Esophagus squamous epithelium (tissue), 5 donors: Measurements from ENCODE around the gene WFDC10B. TPM values are rescaled to one million over a fixed set of nuclear protein-coding genes. Genes with fewer than 3 reads are reported as not detected.

Source experiments
- DNase-seq: peaks from one replicate; lab custom pipeline; 2025; lab: John Stamatoyannopoulos, UW
- H3K27ac ChIP-seq, 4 donors: fragments of 200-600 bp; sonication (generic); one replicate each; pipeline ENCODE4 v1.5.1; 2016 to 2019; ENCODE audit warnings: mild to moderate bottlenecking in 1 of 4
- H3K27me3 ChIP-seq, 4 donors: fragments of 200-600 bp; sonication (generic); 1 replicate in 3 of 4; 2 replicates in 1 of 4; pipeline versions ENCODE4 v1.5.1 to v1.6.0; 2017 to 2021; ENCODE audit warnings: antibody characterized with exemption in 1 of 4
- H3K36me3 ChIP-seq, 3 donors: fragments of 200-600 bp; sonication (generic); one replicate each; pipeline ENCODE4 v1.5.1; 2016 to 2019
- H3K4me1 ChIP-seq, 3 donors: fragments of 200-600 bp; sonication (generic); one replicate each; pipeline ENCODE4 v1.5.1; 2017 to 2019
- H3K4me3 ChIP-seq, 4 donors: fragments of 200-600 bp; sonication (generic); 1 replicate in 3 of 4; 2 replicates in 1 of 4; pipeline ENCODE4 v1.5.1; 2016 to 2019; ENCODE audit warnings: mild to moderate bottlenecking in 2 of 4, moderate library complexity in 1 of 4
- H3K9me3 ChIP-seq, 3 donors: fragments of 200-600 bp; sonication (generic); one replicate each; pipeline ENCODE4 v1.5.1; 2016 to 2019
- POLR2A ChIP-seq, 4 donors: fragments of 450-650 bp; IDR thresholded peaks; one replicate each; pipeline ENCODE4 v1.6.1; 2017; ENCODE audit warnings: antibody characterized with exemption in 4 of 4, mild to moderate bottlenecking in 4 of 4, moderate library complexity in 3 of 4
- WGBS, 2 donors: methylation state at CpG; one replicate each; pipeline ENCODE4 v1.1.5; 2018; 5-methylcytosine and 5-hydroxymethylcytosine counted together
- intact Hi-C: fragments of 100-400 bp; cut with DNase I; formaldehyde crosslinking; loops from one replicate; pipeline ENCODE4 v1.15.0; 2022
- total RNA-seq, 4 donors: library from RNA; depleted of rRNA; stranded (reverse); fragments of >200 nt; gene quantifications; one replicate each; pipeline ENCODE4 v1.1.0, GENCODE V29; 2016
- TF ChIP-seq, protein P1 (sequence below), 6 experiments: fragments of 450-650 bp in 4 of 6; fragments of 200-600 bp in 2 of 6; sonication (generic) in 2 of 6; IDR thresholded peaks; one replicate each; pipeline ENCODE4 v1.5.1; 2016 to 2019; ENCODE audit warnings: antibody characterized with exemption in 6 of 6, mild to moderate bottlenecking in 4 of 6, moderate library complexity in 4 of 6
- donor health status: DM: yes; HTN: yes; CAD: no.

The WFDC10B gene
- total RNA-seq, 4 donors from 2014 or later = not detected

DNA sequence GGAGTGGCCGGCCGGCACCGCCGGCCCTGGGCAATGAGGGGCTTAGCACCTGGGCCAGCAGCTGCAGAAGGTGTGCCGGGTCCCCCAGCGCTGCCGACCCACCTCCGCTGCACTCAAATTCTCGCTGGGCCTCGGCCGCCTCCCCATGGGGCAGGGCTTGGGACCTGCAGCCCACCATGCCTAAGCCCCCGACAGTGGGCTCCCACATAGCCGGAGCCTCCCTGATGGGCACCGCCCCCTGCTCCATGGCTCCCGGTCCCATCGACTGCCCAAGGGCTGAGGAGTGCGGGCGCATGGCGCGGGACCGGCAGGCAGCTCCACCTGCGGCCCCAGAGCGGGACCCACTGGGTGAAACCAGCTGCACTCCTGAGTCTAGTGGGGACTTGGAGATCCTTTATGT lies 31.2 kb upstream of the WFDC10B start:
- H3K27me3 ChIP-seq = peaks cover 0 to 20% (median 0%) of the 10 kb centered on the region in 4 donors
- no peak overlapping the region for H3K4me3 ChIP-seq
- 87% methylated on average over 9 of the region's 23 CpGs; no CpG with 5 or more reads in 1 of the 2 donors for WGBS, 2 donors
- no peaks in the 10 kb centered on the region for H3K36me3 ChIP-seq
- H3K4me1 ChIP-seq = no peaks in the 10 kb centered on the region
- intact Hi-C loops = no loop called here
- TF ChIP-seq POLR2A (IDR thresholded peaks at IDR 0.05) = no peak
- TF ChIP-seq, protein P1, sequence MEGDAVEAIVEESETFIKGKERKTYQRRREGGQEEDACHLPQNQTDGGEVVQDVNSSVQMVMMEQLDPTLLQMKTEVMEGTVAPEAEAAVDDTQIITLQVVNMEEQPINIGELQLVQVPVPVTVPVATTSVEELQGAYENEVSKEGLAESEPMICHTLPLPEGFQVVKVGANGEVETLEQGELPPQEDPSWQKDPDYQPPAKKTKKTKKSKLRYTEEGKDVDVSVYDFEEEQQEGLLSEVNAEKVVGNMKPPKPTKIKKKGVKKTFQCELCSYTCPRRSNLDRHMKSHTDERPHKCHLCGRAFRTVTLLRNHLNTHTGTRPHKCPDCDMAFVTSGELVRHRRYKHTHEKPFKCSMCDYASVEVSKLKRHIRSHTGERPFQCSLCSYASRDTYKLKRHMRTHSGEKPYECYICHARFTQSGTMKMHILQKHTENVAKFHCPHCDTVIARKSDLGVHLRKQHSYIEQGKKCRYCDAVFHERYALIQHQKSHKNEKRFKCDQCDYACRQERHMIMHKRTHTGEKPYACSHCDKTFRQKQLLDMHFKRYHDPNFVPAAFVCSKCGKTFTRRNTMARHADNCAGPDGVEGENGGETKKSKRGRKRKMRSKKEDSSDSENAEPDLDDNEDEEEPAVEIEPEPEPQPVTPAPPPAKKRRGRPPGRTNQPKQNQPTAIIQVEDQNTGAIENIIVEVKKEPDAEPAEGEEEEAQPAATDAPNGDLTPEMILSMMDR (IDR thresholded peaks at IDR 0.05) = no peak
- H3K9me3 ChIP-seq = peaks cover 0 to 17% (median 0%) of the 10 kb centered on the region in 3 donors
- DNase-seq = no peak
- no peak overlapping the region for H3K27ac ChIP-seq

DNA sequence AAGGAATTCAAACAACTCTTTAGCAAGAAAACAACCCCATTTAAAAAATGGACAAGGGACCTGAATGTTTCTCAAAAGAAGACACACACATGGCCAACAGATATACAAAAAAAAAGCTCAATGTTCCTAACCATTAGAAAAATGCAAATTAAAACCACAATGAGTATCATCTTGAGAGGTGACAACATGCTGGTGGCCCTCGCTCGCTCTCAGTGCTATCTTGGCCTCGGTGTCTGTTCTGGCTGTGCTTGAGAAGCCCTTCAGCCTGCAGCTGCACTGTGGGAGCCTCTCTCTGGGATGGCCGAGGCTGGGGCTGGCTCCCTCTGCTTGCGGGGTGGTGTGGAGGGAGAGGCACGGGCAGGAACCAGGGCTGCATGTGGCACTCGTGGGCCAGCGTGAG lies 30.7 kb upstream of the WFDC10B start:
- DNase-seq = no peak
- Histone ChIP-seq H3K36me3 (no peaks in the 10 kb centered on the region), H3K4me3 (no peak overlapping the region), H3K9me3 (peaks cover 0 to 17% (median 0%) of the 10 kb centered on the region in 3 donors), H3K4me1 (no peaks in the 10 kb centered on the region), H3K27me3 (peaks cover 0 to 15% (median 0%) of the 10 kb centered on the region in 4 donors), H3K27ac (no peak overlapping the region)
- intact Hi-C loops = no loop called here
- WGBS, 2 donors = 55 to 58% methylated on average over 3 to 4 of the region's 8 CpGs
- TF ChIP-seq, protein P1 (IDR thresholded peaks at IDR 0.05) = no peak
- TF ChIP-seq POLR2A (IDR thresholded peaks at IDR 0.05) = no peak

DNA sequence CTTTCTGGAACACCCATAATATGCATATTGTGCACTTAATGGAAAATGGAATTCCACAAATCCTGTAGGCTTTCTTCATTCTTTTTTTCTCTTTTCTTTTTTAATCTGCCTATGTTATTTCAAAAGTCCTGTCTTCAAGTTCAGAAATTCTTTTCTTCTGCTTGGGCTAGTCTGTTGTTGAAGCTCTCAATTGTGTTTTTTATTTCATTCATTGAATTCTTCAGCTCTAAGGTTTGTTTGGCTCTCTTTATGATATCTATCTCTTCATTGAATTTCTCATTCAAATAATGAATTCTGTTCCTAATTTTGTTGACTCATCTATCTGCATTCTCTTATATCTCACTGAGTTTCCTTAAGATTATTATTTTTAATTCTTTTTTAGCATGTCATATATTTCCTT lies 27.4 kb upstream of the WFDC10B start:
- intact Hi-C loops = no loop called here
- H3K27ac ChIP-seq = no peak overlapping the region

DNA sequence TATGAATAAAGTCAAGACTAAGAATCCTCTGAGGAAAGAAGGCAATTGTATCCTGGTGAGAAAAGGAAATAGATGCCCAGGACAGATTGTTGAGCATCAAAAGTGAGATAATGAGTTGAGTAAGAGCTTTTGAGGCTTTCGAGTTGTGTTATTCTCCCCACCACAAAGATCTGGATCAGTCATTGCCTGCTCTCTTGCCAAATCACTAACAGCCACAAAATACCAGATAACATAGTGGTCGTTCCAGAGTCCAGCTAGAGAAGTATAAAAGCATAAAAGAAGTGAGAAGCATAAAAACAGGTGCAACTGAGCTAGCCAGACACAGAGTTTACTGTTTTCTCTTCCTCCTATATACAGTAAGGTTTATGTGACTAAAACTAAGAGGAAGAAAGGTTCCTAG lies 22.2 kb upstream of the WFDC10B start:
- Histone ChIP-seq H3K36me3 (no peaks in the 10 kb centered on the region), H3K27me3 (peaks cover 0 to 29% (median 0%) of the 10 kb centered on the region in 4 donors), H3K4me1 (no peaks in the 10 kb centered on the region), H3K27ac (no peak overlapping the region), H3K9me3 (peaks cover 0 to 8% (median 0%) of the 10 kb centered on the region in 3 donors), H3K4me3 (no peak overlapping the region)
- 35 to 50% methylated on average over 2 of the region's 2 CpGs for WGBS, 2 donors
- DNase-seq = no peak
- TF ChIP-seq, protein P1 (IDR thresholded peaks at IDR 0.05) = no peak
- no peak for TF ChIP-seq POLR2A (IDR thresholded peaks at IDR 0.05)
- intact Hi-C loops = no loop called here

More for the DNA sequence above, 27.4 kb upstream of the WFDC10B start:
- no peak overlapping the region for H3K4me3 ChIP-seq
- TF ChIP-seq, protein P1 (IDR thresholded peaks at IDR 0.05) = no peak
- TF ChIP-seq POLR2A (IDR thresholded peaks at IDR 0.05) = no peak
- DNase-seq = no peak
- H3K27me3 ChIP-seq = peaks cover 0 to 16% (median 0%) of the 10 kb centered on the region in 4 donors
- H3K4me1 ChIP-seq = no peaks in the 10 kb centered on the region
- H3K36me3 ChIP-seq = no peaks in the 10 kb centered on the region
- H3K9me3 ChIP-seq = peaks cover 0 to 17% (median 0%) of the 10 kb centered on the region in 3 donors

DNA sequence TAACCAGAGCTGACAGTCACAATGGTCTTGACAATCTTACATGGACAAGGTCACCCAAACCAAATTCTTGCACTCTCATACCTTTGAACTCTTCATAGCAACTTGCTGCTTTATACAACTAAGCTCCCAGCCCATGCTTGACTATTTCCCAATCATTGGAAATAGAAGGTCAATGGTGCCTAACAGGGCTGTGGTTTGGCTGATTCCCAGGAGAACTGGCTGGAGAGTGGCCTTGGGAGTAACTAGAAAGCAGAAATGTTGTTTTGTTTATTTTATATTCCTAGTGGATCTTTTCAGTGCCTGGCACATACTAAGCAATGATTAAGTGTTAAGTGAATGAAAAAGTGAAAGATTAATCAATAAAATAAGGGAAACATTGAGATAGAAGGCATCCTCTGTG lies 20.3 kb upstream of the WFDC10B start:
- intact Hi-C loops = no loop called here
- DNase-seq = no peak
- peaks cover 0 to 29% (median 0%) of the 10 kb centered on the region in 4 donors for H3K27me3 ChIP-seq
- TF ChIP-seq, protein P1 (IDR thresholded peaks at IDR 0.05) = no peak
- TF ChIP-seq POLR2A (IDR thresholded peaks at IDR 0.05) = no peak
- no peaks in the 10 kb centered on the region for H3K36me3 ChIP-seq
- no peaks in the 10 kb centered on the region for H3K9me3 ChIP-seq
- no peak overlapping the region for H3K27ac ChIP-seq
- no peaks in the 10 kb centered on the region for H3K4me1 ChIP-seq
- no peak overlapping the region for H3K4me3 ChIP-seq
